DMS53 treated with DMSO at 0.1 percent for 48 hours (cell line): Measurements from ENCODE around the gene CELF2.

Source experiments
- DNase-seq: peaks from one replicate; lab custom pipeline; 2025; ENCODE audit not compliant: unreplicated experiment; lab: John Stamatoyannopoulos, UW

CELF2 gene

GRCh38 chr10:11020548-11020942, 2.9 kb downstream of the CELF2 start:
- DNase-seq, result no peak

- DNase-seq, result no peak
Observed at GRCh38 chr10:11022213-11022612, 4.5 kb downstream of the CELF2 start.

- DNase-seq, result no peak
Observed at GRCh38 chr10:11023009-11023953, 5.6 kb downstream of the CELF2 start.

GRCh38 chr10:11024596-11024995, 6.9 kb downstream of the CELF2 start:
- DNase-seq, result no peak

GRCh38 chr10:11025978-11026377, 8.3 kb downstream of the CELF2 start:
- DNase-seq, result no peak

GRCh38 chr10:11026773-11027172, 9.1 kb downstream of the CELF2 start:
- no peak for DNase-seq

GRCh38 chr10:11034762-11035161, 17.1 kb downstream of the CELF2 start:
- no peak for DNase-seq

GRCh38 chr10:11035301-11035991, 17.8 kb downstream of the CELF2 start:
- DNase-seq, result no peak

GRCh38 chr10:11036424-11037011, 18.8 kb downstream of the CELF2 start:
- DNase-seq, result peak; percentile 31

GRCh38 chr10:11037991-11038390, 20.3 kb downstream of the CELF2 start:
- DNase-seq, result no peak

GRCh38 chr10:11042357-11042756, 24.7 kb downstream of the CELF2 start:
- DNase-seq, result no peak

- DNase-seq, result no peak
Observed at GRCh38 chr10:11043039-11043438, 25.4 kb downstream of the CELF2 start.

- DNase-seq, result no peak
Observed at GRCh38 chr10:11043446-11044127, 25.9 kb downstream of the CELF2 start.

- DNase-seq, result no peak
Observed at GRCh38 chr10:11045487-11045886, 27.8 kb downstream of the CELF2 start.

GRCh38 chr10:11045995-11046775, 28.5 kb downstream of the CELF2 start:
- no peak for DNase-seq

GRCh38 chr10:11046776-11047160, 29.1 kb downstream of the CELF2 start:
- no peak for DNase-seq

GRCh38 chr10:11048707-11049278, 31.1 kb downstream of the CELF2 start:
- DNase-seq, result no peak

GRCh38 chr10:11049806-11050205, 32.1 kb downstream of the CELF2 start:
- DNase-seq, result no peak

- DNase-seq, result no peak
Observed at GRCh38 chr10:11050301-11051287, 32.9 kb downstream of the CELF2 start.
